Subcutaneous adipose tissue (tissue), 4 donors: ENCODE results near the gene SLC16A8. TPM values are rescaled to one million over a fixed set of nuclear protein-coding genes. Genes with fewer than 3 reads are reported as not detected.

ENCODE experiments used
- total RNA-seq, 4 donors: library from RNA; depleted of rRNA; stranded (reverse); fragments of >200 nt; gene quantifications; one replicate each; pipeline ENCODE4 v1.1.0, GENCODE V29; 2016
- TF ChIP-seq, protein P1 (sequence below): fragments of 450-650 bp; IDR thresholded peaks from one replicate; pipeline ENCODE4 v1.5.1; 2016; ENCODE audit warnings: low read depth, mild to moderate bottlenecking, control low read depth, antibody characterized with exemption, moderate library complexity

SLC16A8 gene
- total RNA-seq, 4 donors from 2014 or later: 0.17 to 0.66 TPM; not detected in 2

GRCh38 chr22:38068641-38069371 lies 15.2 kb downstream of the SLC16A8 start:
- TF ChIP-seq, protein P1, sequence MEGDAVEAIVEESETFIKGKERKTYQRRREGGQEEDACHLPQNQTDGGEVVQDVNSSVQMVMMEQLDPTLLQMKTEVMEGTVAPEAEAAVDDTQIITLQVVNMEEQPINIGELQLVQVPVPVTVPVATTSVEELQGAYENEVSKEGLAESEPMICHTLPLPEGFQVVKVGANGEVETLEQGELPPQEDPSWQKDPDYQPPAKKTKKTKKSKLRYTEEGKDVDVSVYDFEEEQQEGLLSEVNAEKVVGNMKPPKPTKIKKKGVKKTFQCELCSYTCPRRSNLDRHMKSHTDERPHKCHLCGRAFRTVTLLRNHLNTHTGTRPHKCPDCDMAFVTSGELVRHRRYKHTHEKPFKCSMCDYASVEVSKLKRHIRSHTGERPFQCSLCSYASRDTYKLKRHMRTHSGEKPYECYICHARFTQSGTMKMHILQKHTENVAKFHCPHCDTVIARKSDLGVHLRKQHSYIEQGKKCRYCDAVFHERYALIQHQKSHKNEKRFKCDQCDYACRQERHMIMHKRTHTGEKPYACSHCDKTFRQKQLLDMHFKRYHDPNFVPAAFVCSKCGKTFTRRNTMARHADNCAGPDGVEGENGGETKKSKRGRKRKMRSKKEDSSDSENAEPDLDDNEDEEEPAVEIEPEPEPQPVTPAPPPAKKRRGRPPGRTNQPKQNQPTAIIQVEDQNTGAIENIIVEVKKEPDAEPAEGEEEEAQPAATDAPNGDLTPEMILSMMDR: no peak

GRCh38 chr22:38067761-38068360 lies 16.1 kb downstream of the SLC16A8 start:
- TF ChIP-seq, protein P1: no peak

DNA sequence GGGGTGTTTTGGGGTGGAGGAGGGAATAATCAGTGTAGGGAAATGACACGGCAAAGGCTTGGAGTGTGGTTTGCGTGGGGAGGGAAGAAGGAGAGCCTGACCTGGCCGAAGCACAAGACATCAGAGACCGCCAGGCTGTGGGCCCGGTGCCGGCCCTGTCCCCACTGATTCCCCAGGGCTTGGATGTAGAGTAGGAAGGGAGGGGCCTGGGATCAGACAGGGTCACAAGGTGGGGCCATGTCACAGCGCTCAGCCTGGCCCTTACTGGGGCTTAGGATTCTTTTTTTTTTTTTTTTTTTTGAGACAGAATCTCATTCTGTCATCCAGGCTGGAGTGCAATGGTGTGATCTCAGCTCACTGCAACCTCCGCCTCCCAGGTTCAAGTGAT lies 17.0 kb downstream of the SLC16A8 start:
- TF ChIP-seq, protein P1: no peak

DNA sequence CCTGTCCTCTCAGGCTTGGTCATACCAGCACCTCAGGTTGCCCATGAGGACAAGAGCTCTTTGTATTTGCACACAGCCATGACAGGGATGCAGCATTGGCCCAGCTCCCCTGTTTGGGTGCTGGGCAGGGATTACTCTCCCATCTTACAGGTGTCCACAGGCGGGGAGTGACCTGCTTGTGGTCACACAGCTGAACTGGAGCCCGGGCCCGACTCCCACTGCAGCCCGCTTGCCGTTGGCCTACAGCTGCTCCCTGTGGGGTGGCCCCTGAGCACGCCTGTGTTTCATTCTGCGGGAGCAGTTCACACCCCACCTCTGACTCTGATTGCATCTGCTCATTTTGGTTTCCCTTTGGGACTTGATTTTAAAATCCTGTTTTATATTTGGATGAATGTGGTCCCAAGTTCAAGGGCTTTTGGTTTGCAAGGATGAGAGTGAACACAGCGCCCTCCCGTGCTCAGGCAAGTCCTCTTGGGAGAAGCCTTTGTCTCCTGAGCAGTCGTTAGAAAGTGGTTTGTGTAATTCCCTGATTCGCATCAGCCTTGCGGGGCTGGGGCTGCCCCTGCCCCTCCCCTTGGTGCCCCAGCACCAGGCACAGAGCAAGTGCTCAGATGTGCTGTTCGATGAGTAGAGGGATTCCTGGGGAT lies 17.5 kb downstream of the SLC16A8 start:
- TF ChIP-seq, protein P1: no peak

- TF ChIP-seq, protein P1: no peak
Observed at GRCh38 chr22:38065539-38065938, 18.4 kb downstream of the SLC16A8 start.

GRCh38 chr22:38062791-38063190 lies 21.2 kb downstream of the SLC16A8 start:
- TF ChIP-seq, protein P1: no peak
